Rectal smooth muscle tissue (tissue), 1 donor: Measurements from ENCODE around the gene KCNE1.

Source experiments
- H3K27ac ChIP-seq: one replicate; pipeline ENCODE4 v1.7.0; 2013; ENCODE audit warnings: low read depth, low read length, inconsistent platforms
- H3K27me3 ChIP-seq: one replicate; pipeline ENCODE4 v1.7.0; 2013; ENCODE audit warnings: low read length; ENCODE audit not compliant: control insufficient read depth, insufficient read depth
- H3K36me3 ChIP-seq: one replicate; pipeline ENCODE4 v1.7.0; 2013; ENCODE audit warnings: low read length; ENCODE audit not compliant: control insufficient read depth, insufficient read depth
- H3K4me1 ChIP-seq: one replicate; pipeline ENCODE4 v1.7.0; 2013; ENCODE audit warnings: low read length; ENCODE audit not compliant: control insufficient read depth, insufficient read depth
- H3K4me3 ChIP-seq: one replicate; pipeline ENCODE4 v1.7.0; 2013; ENCODE audit warnings: low read length
- H3K9ac ChIP-seq: one replicate; pipeline ENCODE4 v1.7.0; 2013; ENCODE audit warnings: low read length

KCNE1 gene

GRCh38 chr21:34518301-34518700 is 6.3 kb upstream of the KCNE1 start:
- Histone ChIP-seq H3K4me1 (peaks cover 4% of the 10 kb centered on the region), H3K27me3 (no peaks in the 10 kb centered on the region), H3K4me3 (no peak overlapping the region), H3K27ac (no peak overlapping the region), H3K36me3 (peaks cover 3% of the 10 kb centered on the region), H3K9ac (no peak overlapping the region)

DNA sequence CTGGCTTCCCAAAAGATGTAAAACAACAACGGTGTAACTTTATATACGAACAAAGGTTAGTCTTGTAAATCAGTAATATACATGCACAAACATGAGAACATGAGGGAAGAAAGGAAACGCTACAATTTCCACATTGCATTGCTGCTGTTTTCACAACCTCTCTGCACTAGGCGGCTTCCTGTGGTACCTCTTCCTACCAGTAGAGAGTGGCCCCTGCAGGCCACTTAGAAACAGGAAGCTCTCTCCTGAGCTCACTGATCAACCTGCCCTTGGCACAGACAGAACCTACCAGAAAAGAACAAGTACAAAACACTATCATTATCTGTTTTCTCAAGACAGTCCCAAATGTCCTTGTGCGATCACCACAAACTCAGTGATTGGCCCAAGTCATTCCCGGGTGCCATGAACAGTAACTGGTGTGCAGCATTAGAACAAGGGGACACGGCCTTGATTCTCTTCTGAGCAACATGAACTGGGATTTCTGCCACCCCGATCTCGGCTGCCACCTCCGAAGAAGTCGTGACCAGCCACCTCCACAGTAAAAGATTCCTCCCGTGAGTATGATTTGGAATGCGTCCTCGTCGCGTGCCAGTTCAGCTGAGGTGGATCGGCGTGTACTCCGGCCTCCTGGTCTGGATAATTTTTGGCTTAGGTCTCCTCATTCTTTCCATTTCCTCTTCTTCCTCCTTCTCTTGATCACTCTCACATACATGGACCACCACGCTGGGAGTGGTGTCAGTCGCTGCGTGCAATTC is 5.7 kb upstream of the KCNE1 start:
- Histone ChIP-seq H3K4me1 (no peaks in the 10 kb centered on the region), H3K4me3 (no peak overlapping the region), H3K27me3 (no peaks in the 10 kb centered on the region), H3K9ac (no peak overlapping the region), H3K36me3 (peaks cover 3% of the 10 kb centered on the region), H3K27ac (no peak overlapping the region)

DNA sequence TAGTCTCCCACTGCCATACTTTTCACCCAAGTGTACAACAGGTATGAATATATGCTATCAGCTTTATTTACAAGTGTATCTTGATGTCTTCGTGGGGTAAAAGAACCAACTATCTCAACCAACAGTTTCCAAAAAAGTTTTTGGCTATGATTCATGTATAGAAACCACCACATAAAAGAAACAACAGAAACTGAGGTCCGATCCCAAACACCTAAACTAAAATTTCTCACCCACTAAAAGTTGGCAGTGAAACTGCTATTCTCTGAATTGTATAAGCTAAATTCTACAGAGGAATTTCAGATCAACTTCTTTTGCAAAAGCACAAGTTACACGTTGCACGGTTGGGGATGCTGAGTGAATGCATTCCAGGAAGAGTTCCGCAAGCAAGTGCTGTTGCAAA is 5.0 kb upstream of the KCNE1 start:
- Histone ChIP-seq H3K9ac (no peak overlapping the region), H3K36me3 (peaks cover 3% of the 10 kb centered on the region), H3K4me3 (no peak overlapping the region), H3K4me1 (no peaks in the 10 kb centered on the region), H3K27ac (no peak overlapping the region), H3K27me3 (no peaks in the 10 kb centered on the region)

- Histone ChIP-seq H3K27ac (no peak overlapping the region), H3K4me3 (no peak overlapping the region), H3K9ac (no peak overlapping the region), H3K36me3 (peaks cover 3% of the 10 kb centered on the region), H3K27me3 (no peaks in the 10 kb centered on the region), H3K4me1 (no peaks in the 10 kb centered on the region)
These were observed 2.6 kb upstream of the KCNE1 start for GRCh38 chr21:34514576-34515115.

DNA sequence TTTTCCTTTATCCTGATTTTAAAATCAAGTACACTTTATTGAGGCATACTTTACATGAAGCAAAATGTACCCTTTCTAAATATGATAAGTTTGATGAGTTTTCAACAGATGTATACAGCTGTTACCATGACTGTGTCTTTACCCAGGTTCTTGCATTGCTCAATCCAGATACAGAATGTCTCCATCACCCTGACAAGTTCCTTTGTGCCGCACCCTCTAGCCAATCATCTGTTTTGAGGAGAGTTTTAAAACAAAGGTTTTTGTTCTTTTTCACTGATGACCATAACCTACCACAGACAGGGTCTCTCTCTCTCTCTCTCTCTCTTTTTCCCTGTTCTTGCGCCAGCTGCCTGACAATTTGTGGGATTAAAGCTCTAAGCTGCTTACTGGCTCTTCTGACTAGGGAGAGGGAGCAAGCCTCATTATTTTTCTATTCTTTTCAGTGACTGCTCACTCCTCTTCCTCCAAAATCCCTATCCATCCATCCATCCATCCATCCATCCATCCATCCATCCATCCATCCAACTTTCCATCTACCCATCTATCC is 1.2 kb upstream of the KCNE1 start:
- Histone ChIP-seq H3K4me3 (no peak overlapping the region), H3K27me3 (no peaks in the 10 kb centered on the region), H3K36me3 (peaks cover 3% of the 10 kb centered on the region), H3K4me1 (no peaks in the 10 kb centered on the region), H3K9ac (no peak overlapping the region), H3K27ac (no peak overlapping the region)

DNA sequence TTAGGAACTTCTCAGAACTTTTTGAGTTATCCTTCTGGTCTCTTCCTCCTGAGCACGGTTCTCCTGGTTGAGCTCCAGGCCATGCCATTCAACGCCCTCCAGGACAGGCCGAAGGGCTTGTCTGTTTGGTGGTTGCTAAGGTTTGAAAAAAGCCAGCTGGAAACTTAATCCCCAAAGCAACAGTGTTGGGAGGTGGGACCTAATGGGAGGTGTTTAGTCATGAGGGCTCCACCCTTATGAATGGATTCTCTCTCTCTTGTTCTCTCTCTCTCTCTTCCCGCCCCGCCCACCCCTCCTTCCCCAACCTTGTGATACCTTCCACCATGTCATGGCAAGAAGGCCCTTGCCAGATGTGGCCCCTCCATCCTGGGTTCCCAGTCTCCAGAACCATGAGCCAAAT is 829 bp downstream of the KCNE1 start:
- Histone ChIP-seq H3K27me3 (no peaks in the 10 kb centered on the region), H3K36me3 (no peaks in the 10 kb centered on the region), H3K9ac (no peak overlapping the region), H3K4me1 (no peaks in the 10 kb centered on the region), H3K4me3 (no peak overlapping the region), H3K27ac (no peak overlapping the region)

DNA sequence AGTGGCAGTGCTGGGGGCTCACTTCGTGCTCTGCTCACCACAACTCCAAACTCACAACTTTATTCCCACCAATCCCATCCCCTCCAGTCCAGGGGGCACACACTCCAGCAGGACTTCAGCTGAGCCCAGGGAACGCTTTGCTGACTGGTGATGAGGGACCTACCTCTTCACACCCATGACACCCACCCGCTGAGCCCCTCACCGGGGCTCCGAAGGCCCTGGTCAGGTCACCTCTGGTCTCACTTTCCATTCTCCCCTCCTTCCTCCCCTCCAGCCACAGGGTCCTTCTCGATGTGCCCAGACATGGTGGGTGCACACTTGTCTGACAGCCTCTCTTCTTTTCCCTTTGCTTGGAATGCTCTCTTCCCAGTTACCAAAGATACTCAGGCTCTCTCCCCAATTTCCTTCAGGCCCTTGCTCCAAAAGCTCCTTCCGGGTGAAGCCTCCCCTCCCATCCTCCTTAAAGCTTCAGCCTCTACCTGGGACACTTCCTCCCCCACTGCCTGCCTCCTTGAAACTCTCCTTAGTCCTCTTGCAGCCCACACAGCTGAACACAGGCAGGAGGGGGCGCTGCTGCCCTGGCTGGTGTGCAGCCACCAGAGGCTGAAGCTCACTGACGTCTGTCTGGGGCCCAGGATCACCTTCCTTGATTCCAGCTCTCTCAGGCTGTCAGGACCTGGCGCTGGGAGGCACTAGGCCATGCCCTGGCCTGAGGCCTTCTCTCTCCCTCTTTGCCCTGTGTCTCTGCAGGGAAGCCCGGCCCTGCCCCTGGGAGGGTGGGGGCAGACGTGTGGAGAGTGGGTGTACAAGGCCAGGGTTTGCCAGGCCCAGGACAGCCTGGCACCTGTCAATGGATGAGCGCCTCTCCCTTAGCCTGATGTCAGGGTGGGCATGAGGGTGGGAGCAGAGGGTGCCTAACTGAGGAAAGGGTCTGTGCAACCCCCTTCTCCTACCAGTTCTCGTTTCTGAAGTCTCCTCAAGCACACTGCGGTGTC is 1.6 kb downstream of the KCNE1 start:
- no peak overlapping the region for H3K27ac ChIP-seq
- no peak overlapping the region for H3K4me3 ChIP-seq
- no peaks in the 10 kb centered on the region for H3K36me3 ChIP-seq
- no peaks in the 10 kb centered on the region for H3K4me1 ChIP-seq
- no peaks in the 10 kb centered on the region for H3K27me3 ChIP-seq
- no peak overlapping the region for H3K9ac ChIP-seq

GRCh38 chr21:34509151-34509550 is 2.9 kb downstream of the KCNE1 start:
- no peaks in the 10 kb centered on the region for H3K27me3 ChIP-seq
- no peak overlapping the region for H3K27ac ChIP-seq
- no peaks in the 10 kb centered on the region for H3K36me3 ChIP-seq
- H3K4me3 ChIP-seq, result no peak overlapping the region
- H3K4me1 ChIP-seq, result no peaks in the 10 kb centered on the region
- no peak overlapping the region for H3K9ac ChIP-seq

GRCh38 chr21:34504595-34504994 is 7.4 kb downstream of the KCNE1 start:
- Histone ChIP-seq H3K4me1 (no peaks in the 10 kb centered on the region), H3K36me3 (no peaks in the 10 kb centered on the region), H3K27me3 (no peaks in the 10 kb centered on the region), H3K4me3 (no peak overlapping the region), H3K27ac (no peak overlapping the region), H3K9ac (no peak overlapping the region)

DNA sequence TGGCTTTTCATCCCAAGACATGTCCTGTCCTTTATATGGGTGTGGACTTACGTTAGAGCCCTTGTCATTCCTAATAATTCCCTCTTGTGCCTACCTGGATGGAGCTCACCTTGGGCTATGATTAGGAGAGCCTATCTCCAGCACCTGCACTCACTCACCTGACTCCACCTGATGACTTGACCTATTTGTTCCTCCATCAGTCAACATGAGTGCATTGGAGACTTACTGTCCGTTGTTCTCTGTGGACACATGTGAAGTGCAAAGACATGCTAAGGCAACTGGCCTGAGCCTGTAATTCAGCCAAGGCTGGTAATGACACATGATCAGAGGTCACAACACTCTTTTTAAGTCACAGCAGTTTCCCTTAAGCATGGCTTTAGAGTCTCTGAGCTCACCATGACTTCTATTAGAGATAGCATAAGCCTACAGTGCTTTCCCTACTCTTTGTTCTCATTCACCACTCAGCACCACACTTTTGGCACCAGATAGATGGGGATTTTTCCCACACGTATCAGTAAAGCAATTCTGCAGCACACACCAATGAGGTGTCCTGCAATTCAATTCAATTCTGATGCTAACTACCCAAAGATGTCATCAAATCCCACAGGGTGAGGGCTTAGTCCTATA is 9.4 kb downstream of the KCNE1 start:
- H3K36me3 ChIP-seq, result no peaks in the 10 kb centered on the region
- H3K4me3 ChIP-seq, result no peak overlapping the region
- H3K27me3 ChIP-seq, result no peaks in the 10 kb centered on the region
- no peak overlapping the region for H3K9ac ChIP-seq
- no peaks in the 10 kb centered on the region for H3K4me1 ChIP-seq
- H3K27ac ChIP-seq, result no peak overlapping the region

GRCh38 chr21:34501716-34502115 is 10.3 kb downstream of the KCNE1 start:
- H3K27me3 ChIP-seq, result no peaks in the 10 kb centered on the region
- no peak overlapping the region for H3K27ac ChIP-seq
- H3K9ac ChIP-seq, result no peak overlapping the region
- no peaks in the 10 kb centered on the region for H3K36me3 ChIP-seq
- no peak overlapping the region for H3K4me3 ChIP-seq
- H3K4me1 ChIP-seq, result no peaks in the 10 kb centered on the region

GRCh38 chr21:34500191-34500590 is 11.8 kb downstream of the KCNE1 start:
- no peak overlapping the region for H3K4me3 ChIP-seq
- no peak overlapping the region for H3K9ac ChIP-seq

More at GRCh38 chr21:34500191-34500590, 11.8 kb downstream of the KCNE1 start:
- no peak overlapping the region for H3K27ac ChIP-seq
- H3K4me1 ChIP-seq, result no peaks in the 10 kb centered on the region
- H3K27me3 ChIP-seq, result no peaks in the 10 kb centered on the region
- no peaks in the 10 kb centered on the region for H3K36me3 ChIP-seq
